Measurements from ENCODE around the gene DPH3. TPM values are rescaled to one million over a fixed set of nuclear protein-coding genes. Genes with fewer than 3 reads are reported as not detected.

The DPH3 gene
- total and polyA plus RNA-seq, 2 donors (not counting 3 experiments of a cell fraction or from before 2014, with no cell fraction given): 7.7 to 28.7 TPM

DNA sequence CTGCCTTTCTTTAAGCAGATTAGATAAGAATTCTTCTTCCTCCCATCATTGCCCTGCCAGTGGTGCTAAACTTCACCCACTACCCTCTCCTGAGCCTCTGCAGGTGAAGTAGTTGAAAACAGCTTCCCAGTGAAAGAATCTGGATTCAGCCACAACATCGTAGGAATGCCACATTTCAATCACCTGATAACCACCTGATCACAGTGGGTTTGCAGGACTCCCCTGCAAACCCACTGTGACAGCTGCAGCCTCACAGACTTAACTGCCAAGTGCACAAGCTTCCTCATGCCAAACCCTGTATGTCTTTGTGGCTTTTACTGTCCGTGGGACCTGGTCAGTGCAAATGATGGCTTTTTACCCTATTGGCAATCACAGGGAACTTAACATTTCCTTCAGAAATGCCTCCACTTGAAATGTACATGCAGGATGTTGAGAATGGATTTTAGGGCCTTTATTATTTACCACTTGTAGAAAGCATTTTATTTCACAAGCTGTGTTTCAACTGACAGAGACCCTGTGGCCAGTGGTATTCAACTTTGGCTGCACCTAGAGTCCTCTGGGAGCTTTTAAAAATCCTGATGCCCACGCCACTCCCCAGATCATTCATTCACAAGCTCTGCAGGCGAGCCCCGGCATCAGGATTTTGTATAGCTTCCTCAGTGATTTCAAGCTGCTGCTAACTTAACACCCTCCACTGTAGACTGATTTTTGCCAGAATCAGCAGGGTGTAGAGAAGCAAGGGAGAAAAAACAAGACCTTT, 49.3 kb upstream of the DPH3 start:
- FAIRE-seq (no peak), DNase-seq (ENCODE audit: low read depth, low spot score) (no peak)
- Histone ChIP-seq H3K27me3 (ENCODE audit: control insufficient read depth in 2 of 2, insufficient read depth in 2 of 2, low read length in 2 of 2) (no peaks in the 10 kb centered on the region), H3K27ac (ENCODE audit: insufficient read depth, low read depth, low read length) (no peak overlapping the region), H3K4me3 (replicated peaks in 1 of 3; ENCODE audit: insufficient read depth in 1 of 3, low read depth in 1 of 3, low read length in 3 of 3) (no peak overlapping the region), H4K20me1 (replicated peaks; ENCODE audit: control insufficient read depth, extremely low read depth, insufficient read depth, low read length) (no peaks in the 10 kb centered on the region), H2AFZ (ENCODE audit: low read depth, low read length) (no peak overlapping the region), H3K9me3 (replicated peaks; ENCODE audit: control insufficient read depth, insufficient read depth, low read length) (no peaks in the 10 kb centered on the region), H3K9me1 (replicated peaks; ENCODE audit: control insufficient read depth, extremely low read depth, insufficient read depth, low read length) (no peaks in the 10 kb centered on the region), H3K36me3 (ENCODE audit: control insufficient read depth in 2 of 2, extremely low read depth in 1 of 2, insufficient read depth in 2 of 2, low read length in 2 of 2) (peaks cover 0 to 12% of the 10 kb centered on the region in 2 experiments), H3K4me2 (ENCODE audit: insufficient read depth, low read length) (no peak overlapping the region), H3K79me2 (ENCODE audit: control insufficient read depth, insufficient read depth, low read length) (no peaks in the 10 kb centered on the region), H3K4me1 (ENCODE audit: control insufficient read depth, extremely low read depth, insufficient read depth, low read length) (peaks cover 4% of the 10 kb centered on the region), H3K9ac (replicated peaks; ENCODE audit: extremely low read depth, insufficient read depth, low read length) (no peak overlapping the region)
- BruUV-seq (replicated peaks): no TSS peak
- CTCF ChIA-PET: interaction anchor here (2.1 to 3.1 kb wide), 2 partner anchors 8 to 24 kb away, joined by 5 to 12 read pairs; no protein-coding TSS in a partner anchor
- POLR2A ChIA-PET: no interaction called here
- TF ChIP-seq GATA2 (IDR thresholded peaks at IDR 0.05; ENCODE audit: insufficient read depth, insufficient read length, low read depth, low read length) (no peak), EZH2 (IDR thresholded peaks at IDR 0.05; ENCODE audit: borderline replicate concordance, low read depth, low read length, severe bottlenecking) (no peak), MAX (IDR thresholded peaks at IDR 0.05; ENCODE audit: insufficient read depth, insufficient read length) (no peak), FOS (IDR thresholded peaks at IDR 0.05; ENCODE audit: borderline replicate concordance, insufficient read depth, low read length) (no peak), POLR2AphosphoS5 (IDR thresholded peaks at IDR 0.05; ENCODE audit: insufficient read depth, low read depth, low read length) (no peak), POLR2A (IDR thresholded peaks at IDR 0.05; ENCODE audit: low read depth, low read length) (no peak), JUN (IDR thresholded peaks at IDR 0.05; ENCODE audit: borderline replicate concordance, insufficient read depth, insufficient read length, low read depth) (no peak), MYC (IDR thresholded peaks at IDR 0.05; ENCODE audit: low read depth, low read length) (no peak), CTCF (IDR thresholded peaks at IDR 0.05; ENCODE audit: extremely low read depth in 1 of 2, insufficient read depth in 1 of 2, low read depth in 1 of 2, low read length in 2 of 2) (no peak)
- intact Hi-C loops (cut with micrococcal nuclease) (no loop called here), dilution Hi-C loops (cut with MboI; ENCODE audit: extremely low pct_ligation_motif_present, low sequenced_read_pairs) (no loop called here)
